AG04450 (cell line): ENCODE data around the gene PLA2G2E. TPM values are rescaled to one million over a fixed set of nuclear protein-coding genes. Genes with fewer than 3 reads are reported as not detected.

Source experiments
- CTCF ChIA-PET: fragments of 300-600, 350-600 bp; formaldehyde crosslinking; extraction: SDS; loops from one replicate; lab custom pipeline; 2022; ENCODE audit warnings: antibody characterized with exemption, inconsistent platforms; lab: Charles Lee
- POLR2A ChIA-PET: fragments of 350-600 bp; formaldehyde crosslinking; extraction: SDS; loops from one replicate; lab custom pipeline; 2021; ENCODE audit warnings: antibody characterized with exemption, inconsistent platforms; lab: Yijun Ruan, JAX
- DNase-seq: peaks from one replicate; pipeline ENCODE4 v3.0.0-alpha.2; 2011; ENCODE audit warnings: low read depth, low spot score
- H3K27ac ChIP-seq: one replicate; pipeline ENCODE4 v1.5.1; 2012; ENCODE audit warnings: low read depth, low read length, control low read depth
- H3K27me3 ChIP-seq: one replicate; pipeline ENCODE4 v1.6.0; 2012; ENCODE audit warnings: low read length; ENCODE audit not compliant: control insufficient read depth, insufficient read depth
- H3K4me3 ChIP-seq: 2 replicates; pipeline ENCODE4 v1.5.1; 2011; ENCODE audit warnings: mild to moderate bottlenecking, low read depth, low read length, control low read depth
- H3K9me3 ChIP-seq: 2 replicates; pipeline ENCODE4 v1.5.1; 2012; ENCODE audit warnings: low read length; ENCODE audit not compliant: control insufficient read depth, insufficient read depth
- CTCF ChIP-seq: IDR thresholded peaks from 2 replicates; pipeline ENCODE4 v1.5.1; 2011; ENCODE audit warnings: low read depth, low read length, control low read depth, inconsistent platforms
- polyA plus RNA-seq: library from polyadenylated mRNA; depleted of rRNA; stranded (reverse); fragments of >200 nt; gene quantifications from 2 replicates; pipeline ENCODE4 v1.2.3, GENCODE V29; 2011

The PLA2G2E gene
- polyA plus RNA-seq, 1 experiment, result not detected

- ChIA-PET POLR2A (no interaction called here), CTCF (interaction anchor here (1.3 kb wide), 1 partner anchor 29 kb away, joined by 4 read pairs; the partner anchor contains the start of gene OTUD3)
- H3K27me3 ChIP-seq, result no peaks in the 10 kb centered on the region
- no peak overlapping the region for H3K27ac ChIP-seq
- no peak for DNase-seq
- H3K9me3 ChIP-seq, result no peaks in the 10 kb centered on the region
- TF ChIP-seq CTCF, result no peak
- no peak overlapping the region for H3K4me3 ChIP-seq
Measured at GRCh38 chr1:19910650-19911049, 12.8 kb downstream of the PLA2G2E start.

GRCh38 chr1:19909971-19910370 lies 13.4 kb downstream of the PLA2G2E start:
- no peak overlapping the region for H3K4me3 ChIP-seq
- no peak for TF ChIP-seq CTCF
- ChIA-PET CTCF (interaction anchor here (0.8 to 1.3 kb wide), 3 partner anchors 8 to 303 kb away, joined by 4 to 5 read pairs (median 5); partner anchors contain the start of gene OTUD3), POLR2A (no interaction called here)
- no peaks in the 10 kb centered on the region for H3K27me3 ChIP-seq
- H3K27ac ChIP-seq, result no peak overlapping the region
- H3K9me3 ChIP-seq, result no peaks in the 10 kb centered on the region
- DNase-seq, result no peak

- H3K9me3 ChIP-seq, result no peaks in the 10 kb centered on the region
- CTCF ChIA-PET, result interaction anchor here (0.8 to 1.1 kb wide), 2 partner anchors 8 to 304 kb away, joined by 5 read pairs; no protein-coding TSS in a partner anchor
- no peak for DNase-seq
- H3K27me3 ChIP-seq, result no peaks in the 10 kb centered on the region
- TF ChIP-seq CTCF, result no peak
- POLR2A ChIA-PET, result no interaction called here
- no peak overlapping the region for H3K27ac ChIP-seq
- H3K4me3 ChIP-seq, result no peak overlapping the region
Measured at GRCh38 chr1:19909392-19909791, 14.0 kb downstream of the PLA2G2E start.

DNA sequence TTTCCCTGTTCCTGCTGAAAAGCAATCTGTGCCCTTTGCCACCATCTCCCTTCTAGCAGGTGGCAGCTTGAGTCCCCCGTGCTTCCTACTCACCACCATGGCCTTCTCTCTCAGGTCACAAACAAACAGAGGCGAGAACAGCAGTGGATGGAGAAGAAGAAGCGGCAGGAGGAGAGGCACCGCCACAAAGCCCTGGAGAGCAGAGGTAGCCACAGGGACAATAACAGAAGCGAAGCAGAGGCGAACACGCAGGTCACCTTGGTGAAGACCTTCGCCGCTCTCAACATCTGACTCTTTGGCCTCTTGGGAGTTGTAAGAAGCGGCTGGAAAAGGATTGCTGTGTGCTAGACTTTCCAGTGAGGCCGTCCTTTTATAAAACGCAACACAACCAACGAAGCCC lies 16.0 kb downstream of the PLA2G2E start:
- Histone ChIP-seq H3K4me3 (no peak overlapping the region), H3K9me3 (no peaks in the 10 kb centered on the region), H3K27ac (no peak overlapping the region), H3K27me3 (no peaks in the 10 kb centered on the region)
- ChIA-PET CTCF (no interaction called here), POLR2A (interaction anchor here (0.6 kb wide), 1 partner anchor 246 kb away, joined by 3 read pairs; no protein-coding TSS in a partner anchor)
- DNase-seq, result no peak
- TF ChIP-seq CTCF, result no peak

GRCh38 chr1:19903621-19904020 lies 19.8 kb downstream of the PLA2G2E start:
- H3K4me3 ChIP-seq, result no peak overlapping the region
- ChIA-PET POLR2A (no interaction called here), CTCF (interaction anchor here (1.9 kb wide), 1 partner anchor 21 kb away, joined by 10 read pairs; the partner anchor contains the start of gene OTUD3)
- TF ChIP-seq CTCF, result no peak
- no peaks in the 10 kb centered on the region for H3K27me3 ChIP-seq
- no peak for DNase-seq
- H3K9me3 ChIP-seq, result no peaks in the 10 kb centered on the region
- no peak overlapping the region for H3K27ac ChIP-seq
